ENCODE results near the gene SDF2L1. TPM values are rescaled to one million over a fixed set of nuclear protein-coding genes. Genes with fewer than 3 reads are reported as not detected.
"Not testable (repeated sequence)": the region's sequence is repeated elsewhere in the genome, so short reads cannot be mapped to it uniquely, and the experiment has no call there.

SDF2L1 gene
- total and polyA plus RNA-seq, 9 of the 15 experiments (the other 6 are each of a cell fraction or from before 2014, with no cell fraction given) = 15.1 to 989 (median 124) TPM

DNA sequence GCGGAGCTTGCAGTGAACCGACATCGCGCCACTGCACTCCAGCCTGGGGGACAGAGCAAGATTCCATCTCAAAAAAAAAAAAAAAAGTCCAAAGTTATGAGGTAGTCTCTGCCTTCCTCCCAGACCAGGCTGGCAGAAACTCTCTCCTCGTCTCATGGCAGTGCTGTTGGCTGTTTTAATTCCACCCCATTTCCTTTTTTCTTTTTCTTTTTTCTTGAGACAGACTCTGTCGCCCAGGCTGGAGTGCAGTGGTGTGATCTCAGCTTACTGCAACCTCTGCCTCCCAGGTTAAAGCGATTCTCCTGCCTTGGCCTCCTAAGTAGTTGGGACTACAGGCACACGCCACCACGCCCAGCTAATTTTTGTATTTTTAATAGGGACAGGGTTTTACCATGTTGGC lies 50.8 kb downstream of the SDF2L1 start:
- BruUV-seq (replicated peaks); H2AFZ ChIP-seq (ENCODE audit: low read depth, low read length); DNase-seq (ENCODE audit: extremely low read depth in 1 of 4, low spot score in 3 of 4); in situ Hi-C loops (cut with MboI); CTCF ChIA-PET (ENCODE audit: low intra/inter-chr PET ratio); H3K79me2 ChIP-seq (ENCODE audit: control insufficient read depth, insufficient read depth, low read length); H3K4me3 ChIP-seq; H4K20me1 ChIP-seq (replicated peaks; ENCODE audit: control insufficient read depth, insufficient read depth, low read length); H3K27ac ChIP-seq (ENCODE audit: extremely low read depth, low read depth, low read length); H3K9me1 ChIP-seq (ENCODE audit: control insufficient read depth, insufficient read depth, low read length); H3K9me3 ChIP-seq (replicated peaks; ENCODE audit: control insufficient read depth, insufficient read depth, low read depth, low read length); H3K27me3 ChIP-seq (ENCODE audit: control insufficient read depth in 2 of 2, insufficient read depth in 2 of 2, low read length in 2 of 2); ATAC-seq; intact Hi-C loops (cut with micrococcal nuclease); FAIRE-seq; H3K9ac ChIP-seq (ENCODE audit: insufficient read depth in 1 of 2, low read depth in 2 of 2, low read length in 2 of 2); H3K4me2 ChIP-seq (ENCODE audit: insufficient read depth, low read length): not testable (repeated sequence)
- POLR2A ChIA-PET = interaction anchor here (0.6 to 8.5 kb wide), 7 partner anchors 9 to 124 kb away, joined by 3 to 52 read pairs (median 4); partner anchors contain the start of gene PPIL2
- 77% methylated on average over 9 of the region's 9 CpGs for WGBS (ENCODE audit: insufficient coverage, low coverage, missing lambda C conversion rate)
- peaks cover 0 to 51% of the 10 kb centered on the region in 2 experiments; a peak in 2 of 5 replicates for H3K4me1 ChIP-seq (replicated peaks in 1 of 2; ENCODE audit: control insufficient read depth in 2 of 2, insufficient read depth in 2 of 2, low read length in 2 of 2)
- H3K36me3 ChIP-seq (ENCODE audit: control insufficient read depth, insufficient read depth, low read length) = peaks cover 88% of the 10 kb centered on the region
- TF ChIP-seq ZNF583 (CRISPR knock-in tag; IDR thresholded peaks at IDR 0.05) = peak; percentile 19; the same call in 1 of the 2 replicates
- 0 out of 2 replicates have a peak, but pooled peaks have one; percentile 31 for TF ChIP-seq DPF2 (IDR thresholded peaks at IDR 0.05)
- TF ChIP-seq ERF (CRISPR knock-in tag; IDR thresholded peaks at IDR 0.05) = 0 out of 2 replicates have a peak, but pooled peaks have one; percentile 22
- TF ChIP-seq OTX1 (CRISPR knock-in tag; IDR thresholded peaks at IDR 0.05) = 0 out of 2 replicates have a peak, but pooled peaks have one; percentile 67
- 0 out of 2 replicates have a peak, but pooled peaks have one; percentile 29 for TF ChIP-seq NR2F6 (CRISPR knock-in tag; IDR thresholded peaks at IDR 0.05)
- TF ChIP-seq ARID3B (CRISPR knock-in tag; IDR thresholded peaks at IDR 0.05; ENCODE audit: borderline replicate concordance) = 0 out of 2 replicates have a peak, but pooled peaks have one; percentile 6
- 0 out of 4 replicates have a peak, but pooled peaks of 1 of the 2 experiments have one; percentile 19 for TF ChIP-seq MAZ (CRISPR knock-in tag; conservative IDR thresholded peaks at IDR 0.05 in 1 of 2, IDR thresholded peaks at IDR 0.05 in 1 of 2)
- TF ChIP-seq SMAD3 (CRISPR knock-in tag; conservative IDR thresholded peaks at IDR 0.05) = 0 out of 2 replicates have a peak, but pooled peaks have one; percentile 9
- TF ChIP-seq AFF4 (CRISPR knock-in tag; IDR thresholded peaks at IDR 0.05) = 0 out of 2 replicates have a peak, but pooled peaks have one; percentile 35
- TF ChIP-seq ZBTB26 (CRISPR knock-in tag; IDR thresholded peaks at IDR 0.05) = peak; percentile 87
- 0 out of 2 replicates have a peak, but pooled peaks have one; percentile 30 for TF ChIP-seq ZNF140 (CRISPR knock-in tag; IDR thresholded peaks at IDR 0.05)
- TF ChIP-seq PREB (CRISPR knock-in tag; IDR thresholded peaks at IDR 0.05) = 0 out of 2 replicates have a peak, but pooled peaks have one; percentile 39
